CD4-positive, alpha-beta T cell (primary cell): ENCODE results near the gene M1AP. TPM values are rescaled to one million over a fixed set of nuclear protein-coding genes. Genes with fewer than 3 reads are reported as not detected.
A peak's percentile ranks its signal among the peaks of the same experiment; 100 is the strongest.

Experiments used
- ATAC-seq: fragments of 200-7000 bp; cut with Tn5 transposase; one replicate; pipeline ENCODE4 v1.10.0; 2022; ENCODE audit warnings: mild to moderate bottlenecking; ENCODE audit not compliant: poor library complexity
- CTCF ChIA-PET: fragments of 350-600 bp; sonication (Branson Sonifier 250); formaldehyde crosslinking; loops from one replicate; lab custom pipeline; 2021; ENCODE audit warnings: antibody characterized with exemption, inconsistent platforms; lab: Charles Lee
- POLR2A ChIA-PET: fragments of 350-600 bp; sonication (Branson Sonifier 250); formaldehyde crosslinking; loops from one replicate; lab custom pipeline; 2021; ENCODE audit warnings: antibody characterized with exemption, inconsistent platforms; lab: Charles Lee
- DNase-seq, 14 experiments: peaks; one replicate each; pipeline ENCODE4 v3.0.0-alpha.2; 2013 to 2020; ENCODE audit warnings: mixed read lengths in 2 of 14
- H3K27ac ChIP-seq, 2 donors: one replicate each; pipeline versions ENCODE4 v1.5.1 to v1.7.0; 2013; ENCODE audit warnings: low read length in 2 of 2, low read depth in 1 of 2, mild to moderate bottlenecking in 1 of 2
- H3K27me3 ChIP-seq, 2 experiments: 1 replicate in 1 of 2; 2 replicates in 1 of 2; pipeline versions ENCODE4 v1.6.1 to v1.7.0; 2013; ENCODE audit warnings: low read length in 2 of 2, control low read depth in 1 of 2, mild to moderate bottlenecking in 1 of 2, moderate library complexity in 1 of 2; ENCODE audit not compliant: insufficient read depth in 2 of 2, control insufficient read depth in 1 of 2
- H3K36me3 ChIP-seq: one replicate; pipeline ENCODE4 v1.6.1; 2013; ENCODE audit warnings: low read length, control low read depth; ENCODE audit not compliant: insufficient read depth
- H3K4me1 ChIP-seq: one replicate; pipeline ENCODE4 v1.6.1; 2013; ENCODE audit warnings: low read length, control low read depth; ENCODE audit not compliant: insufficient read depth
- H3K4me3 ChIP-seq: one replicate; pipeline ENCODE4 v1.5.1; 2013; ENCODE audit warnings: mild to moderate bottlenecking, low read length, moderate library complexity
- H3K9me3 ChIP-seq, 2 experiments: 1 replicate in 1 of 2; 2 replicates in 1 of 2; pipeline versions ENCODE4 v1.6.1 to v1.7.0; 2013; ENCODE audit warnings: low read length in 2 of 2, mild to moderate bottlenecking in 2 of 2, control low read depth in 1 of 2, moderate library complexity in 1 of 2; ENCODE audit not compliant: control insufficient read depth in 1 of 2, insufficient read depth in 1 of 2
- H3K27ac Mint-ChIP-seq: one replicate; pipeline ENCODE4 v1.8.0; 2020; ENCODE audit warnings: mixed read lengths
- H3K27me3 Mint-ChIP-seq: one replicate; pipeline ENCODE4 v1.8.0; 2021; ENCODE audit warnings: mixed read lengths
- H3K36me3 Mint-ChIP-seq: one replicate; pipeline ENCODE4 v1.8.0; 2021; ENCODE audit warnings: low read depth, mixed read lengths
- H3K4me1 Mint-ChIP-seq: one replicate; pipeline ENCODE4 v1.8.0; 2021; ENCODE audit warnings: low read depth, mixed read lengths
- H3K4me3 Mint-ChIP-seq: one replicate; pipeline ENCODE4 v1.8.0; 2020; ENCODE audit warnings: mild to moderate bottlenecking, mixed read lengths
- H3K9me3 Mint-ChIP-seq: one replicate; pipeline ENCODE4 v1.8.0; 2020; ENCODE audit warnings: mixed read lengths
- intact Hi-C, 2 experiments: fragments of 100-400 bp; cut with DNase I in 1 of 2; cut with micrococcal nuclease in 1 of 2; formaldehyde crosslinking; loops; one replicate each; pipeline versions ENCODE4 v1.15.1 to v1.9.0; 2023 to 2025; cut with DNase I, micrococcal nuclease
- total RNA-seq, 174 experiments: library from RNA in 2 of 174; stranded (reverse) in 2 of 174; gene quantifications; one replicate each; pipeline ENCODE4 v1.2.3 and lab custom pipeline; 2021 to 2026
- TF ChIP-seq, protein P1 (sequence below): fragments of 200-600 bp; IDR thresholded peaks from one replicate; pipeline ENCODE4 v1.8.0; 2022; ENCODE audit warnings: antibody characterized with exemption, mild to moderate bottlenecking

The M1AP gene
- total RNA-seq, 2 experiments from 2014 or later: not detected

DNA sequence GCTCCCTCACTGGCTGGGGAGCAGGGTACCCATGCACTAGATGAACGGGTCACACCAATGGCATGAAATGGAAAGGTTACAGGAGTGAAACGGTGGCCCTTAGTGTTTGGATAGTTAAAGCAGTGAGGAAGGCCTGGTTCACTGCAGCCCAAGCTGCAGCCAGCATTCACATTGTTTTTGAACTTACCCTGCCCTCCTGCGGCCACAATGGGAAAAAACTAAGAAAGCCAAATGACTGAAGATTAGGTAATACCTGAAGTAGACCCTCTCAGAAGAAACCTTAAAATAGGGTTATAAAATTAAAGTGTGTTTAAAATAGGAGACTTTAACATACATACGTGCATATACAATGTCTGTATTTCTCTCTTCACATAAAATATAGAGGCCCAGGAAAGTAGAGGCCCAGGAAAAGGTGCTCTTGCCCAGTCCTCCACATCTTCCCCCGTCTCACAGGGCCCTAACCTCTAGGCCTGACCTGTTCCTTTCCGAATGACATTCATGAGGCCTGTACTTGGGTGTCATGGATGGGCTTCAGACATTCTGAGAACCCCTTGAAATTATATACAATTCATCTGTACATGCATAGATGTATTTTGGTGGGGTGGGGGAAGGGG, 60.4 kb downstream of the M1AP start:
- peaks cover 13% of the 10 kb centered on the region for H3K4me1 Mint-ChIP-seq
- ChIA-PET POLR2A (interaction anchor here (1.0 to 2.5 kb wide), 4 partner anchors 105 to 253 kb away, joined by 3 to 24 read pairs (median 6); partner anchors contain the start of genes C2orf81, CCDC142, TTC31 and WBP1), CTCF (interaction anchor here (0.9 to 2.3 kb wide), 4 partner anchors 58 to 133 kb away, joined by 3 to 22 read pairs (median 6); partner anchors contain the start of genes AUP1, CCDC142, HTRA2 and INO80B)
- peaks cover 16% of the 10 kb centered on the region for H3K27me3 Mint-ChIP-seq
- H3K4me3 Mint-ChIP-seq: no peak overlapping the region
- no peaks in the 10 kb centered on the region for H3K9me3 ChIP-seq
- ATAC-seq: peak; percentile 84
- intact Hi-C loops: loop anchor here (1.0 to 10.0 kb wide), 3 partner anchors 104 to 763 kb away; partner anchors contain the start of genes TTC31 (in 2 of the 2) and STAMBP (in 1 of the 2)
- H3K27me3 ChIP-seq: peaks cover 0 to 7% of the 10 kb centered on the region in 2 experiments
- H3K9me3 Mint-ChIP-seq: no peaks in the 10 kb centered on the region
- no peak overlapping the region for H3K27ac Mint-ChIP-seq
- no peak overlapping the region for H3K4me3 ChIP-seq
- no peaks in the 10 kb centered on the region for H3K36me3 Mint-ChIP-seq
- TF ChIP-seq, protein P1, sequence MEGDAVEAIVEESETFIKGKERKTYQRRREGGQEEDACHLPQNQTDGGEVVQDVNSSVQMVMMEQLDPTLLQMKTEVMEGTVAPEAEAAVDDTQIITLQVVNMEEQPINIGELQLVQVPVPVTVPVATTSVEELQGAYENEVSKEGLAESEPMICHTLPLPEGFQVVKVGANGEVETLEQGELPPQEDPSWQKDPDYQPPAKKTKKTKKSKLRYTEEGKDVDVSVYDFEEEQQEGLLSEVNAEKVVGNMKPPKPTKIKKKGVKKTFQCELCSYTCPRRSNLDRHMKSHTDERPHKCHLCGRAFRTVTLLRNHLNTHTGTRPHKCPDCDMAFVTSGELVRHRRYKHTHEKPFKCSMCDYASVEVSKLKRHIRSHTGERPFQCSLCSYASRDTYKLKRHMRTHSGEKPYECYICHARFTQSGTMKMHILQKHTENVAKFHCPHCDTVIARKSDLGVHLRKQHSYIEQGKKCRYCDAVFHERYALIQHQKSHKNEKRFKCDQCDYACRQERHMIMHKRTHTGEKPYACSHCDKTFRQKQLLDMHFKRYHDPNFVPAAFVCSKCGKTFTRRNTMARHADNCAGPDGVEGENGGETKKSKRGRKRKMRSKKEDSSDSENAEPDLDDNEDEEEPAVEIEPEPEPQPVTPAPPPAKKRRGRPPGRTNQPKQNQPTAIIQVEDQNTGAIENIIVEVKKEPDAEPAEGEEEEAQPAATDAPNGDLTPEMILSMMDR: peak; percentile 59
- H3K4me1 ChIP-seq: peaks cover 5% of the 10 kb centered on the region
- peak; percentile 34 to 81 (median 50) for DNase-seq
- no peaks in the 10 kb centered on the region for H3K36me3 ChIP-seq
- no peak overlapping the region for H3K27ac ChIP-seq

DNA sequence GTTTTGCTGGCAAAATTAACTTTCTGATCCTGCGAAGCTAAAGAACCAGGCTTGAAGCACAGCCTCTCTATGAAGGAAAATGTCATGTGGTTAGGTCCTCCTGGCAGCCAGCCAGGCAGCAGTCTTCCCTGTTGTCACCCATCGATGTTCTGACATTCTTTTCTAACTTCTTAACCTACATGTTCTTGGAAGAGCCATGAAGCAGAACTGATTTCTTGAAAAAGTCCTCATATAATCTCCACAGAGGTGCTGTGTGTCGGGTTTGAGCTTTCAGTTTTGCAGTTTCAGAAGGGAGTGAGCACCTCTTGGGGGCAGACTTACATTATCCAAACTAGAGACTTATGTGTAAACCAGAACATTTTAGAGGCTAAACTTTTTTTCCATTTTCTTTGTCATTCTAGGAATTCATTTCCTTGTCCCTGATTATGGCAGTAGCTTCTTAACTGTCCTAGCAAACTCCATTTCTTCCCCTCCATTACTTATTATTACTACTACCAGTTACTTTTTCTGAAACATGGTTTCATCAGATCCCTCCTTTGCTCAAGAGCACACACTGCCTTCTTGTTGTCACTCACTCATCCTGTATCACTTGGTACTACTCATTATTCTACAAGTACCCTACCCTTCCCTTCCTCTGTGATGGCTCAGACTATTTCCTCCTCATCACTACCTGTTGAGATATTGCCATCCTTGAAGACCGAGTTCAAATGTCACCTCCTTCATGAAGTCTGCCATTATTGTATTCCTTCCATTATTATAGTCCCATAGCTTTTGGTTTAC, 62.5 kb downstream of the M1AP start:
- ChIA-PET POLR2A (interaction anchor here (0.7 to 1.8 kb wide), 3 partner anchors 86 to 128 kb away, joined by 3 to 8 read pairs (median 4); partner anchors contain the start of genes CCDC142 and TTC31), CTCF (interaction anchor here (1.4 to 1.5 kb wide), 2 partner anchors 102 to 104 kb away, joined by 3 to 5 read pairs; partner anchors contain the start of genes CCDC142 and TTC31)
- ATAC-seq (no peak), DNase-seq (peak in 4 of 14 experiments; percentile 4 to 42 (median 32))
- no peak overlapping the region for H3K4me3 ChIP-seq
- Mint-ChIP-seq H3K27ac (no peak overlapping the region), H3K9me3 (no peaks in the 10 kb centered on the region), H3K4me1 (peaks cover 13% of the 10 kb centered on the region), H3K36me3 (no peaks in the 10 kb centered on the region), H3K4me3 (no peak overlapping the region), H3K27me3 (peaks cover 6% of the 10 kb centered on the region)
- TF ChIP-seq, protein P1: no peak
- intact Hi-C loops: loop anchor here in 1 of 2 experiments (10.0 kb wide), 1 partner anchor 761 kb away; the partner anchor contains the start of gene STAMBP
- peaks cover 5% of the 10 kb centered on the region for H3K4me1 ChIP-seq
- no peaks in the 10 kb centered on the region for H3K9me3 ChIP-seq
- H3K27me3 ChIP-seq: peaks cover 0 to under 1% of the 10 kb centered on the region in 2 experiments
- no peaks in the 10 kb centered on the region for H3K36me3 ChIP-seq
- no peak overlapping the region for H3K27ac ChIP-seq

DNA sequence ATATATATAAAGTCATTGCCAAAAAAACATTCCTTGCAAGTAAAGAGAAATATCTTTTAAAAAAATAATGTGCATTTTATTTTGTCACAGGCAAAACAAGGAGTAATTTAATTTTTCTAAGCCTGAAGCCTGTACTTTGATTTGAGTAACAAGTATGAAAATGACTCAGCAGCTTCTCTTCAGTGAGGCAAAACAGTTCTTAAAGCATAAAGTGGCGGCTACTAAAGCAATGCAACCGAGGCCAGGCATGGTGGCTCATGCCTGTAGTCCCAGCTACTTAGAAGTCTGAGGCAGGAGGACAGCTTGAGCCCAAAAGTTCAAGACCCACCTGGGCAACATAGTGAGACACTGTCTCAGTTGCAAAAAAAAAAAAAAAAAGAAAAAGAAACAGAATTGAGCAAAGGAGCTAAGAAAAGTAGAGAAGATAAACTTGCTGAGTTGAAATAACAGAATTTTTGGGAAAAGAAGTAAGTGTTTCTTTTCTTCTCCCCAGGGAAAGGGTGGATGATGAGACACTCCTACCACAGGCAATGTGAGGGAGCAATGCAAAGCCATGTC, 64.0 kb downstream of the M1AP start:
- no peak for DNase-seq
- Histone ChIP-seq H3K4me1 (peaks cover 5% of the 10 kb centered on the region), H3K9me3 (no peaks in the 10 kb centered on the region), H3K4me3 (no peak overlapping the region), H3K36me3 (no peaks in the 10 kb centered on the region), H3K27me3 (no peaks in the 10 kb centered on the region), H3K27ac (no peak overlapping the region)
- POLR2A ChIA-PET: interaction anchor here (1.8 kb wide), 1 partner anchor 101 kb away, joined by 8 read pairs; the partner anchor contains the start of genes CCDC142 and TTC31
- Mint-ChIP-seq H3K9me3 (no peaks in the 10 kb centered on the region), H3K36me3 (no peaks in the 10 kb centered on the region), H3K27me3 (peaks cover 11% of the 10 kb centered on the region), H3K4me3 (no peak overlapping the region), H3K27ac (no peak overlapping the region), H3K4me1 (peaks cover 13% of the 10 kb centered on the region)
- intact Hi-C loops: loop anchor here in 1 of 2 experiments (10.0 kb wide), 1 partner anchor 759 kb away; the partner anchor contains the start of gene STAMBP
- ATAC-seq: no peak
- CTCF ChIA-PET: no interaction called here
- TF ChIP-seq, protein P1: no peak
